Activated naive CD8-positive, alpha-beta T cell treated with anti-CD3 and anti-CD28 coated beads, Interleukin-2, amount 50 U/mL, for 16 hours (primary cell): ENCODE measurements around the gene RPS6KC1.

Experiments used
- DNase-seq: peaks from one replicate; pipeline ENCODE4 v3.0.0-alpha.2; 2020; ENCODE audit warnings: low read depth, low spot score

The RPS6KC1 gene

DNA sequence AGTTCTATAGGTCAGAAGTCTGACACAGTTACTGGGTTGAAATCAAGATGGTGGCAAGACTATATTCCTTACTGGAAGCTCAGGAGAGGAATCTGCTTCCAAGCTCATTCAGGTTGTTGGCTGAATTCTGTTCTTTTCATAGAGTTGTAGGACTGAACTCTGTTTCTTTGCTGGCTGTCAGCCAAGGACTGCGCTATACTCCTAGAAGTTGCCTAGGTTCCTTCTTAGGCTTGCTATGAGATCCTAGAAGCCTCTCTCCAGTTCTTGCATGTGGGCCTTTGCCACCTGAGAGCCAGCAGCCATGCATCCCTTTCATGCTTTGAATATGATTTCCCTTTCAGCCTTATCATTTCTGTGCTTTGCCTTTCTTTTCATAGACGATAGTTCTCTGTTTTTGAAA is 176.4 kb downstream of the RPS6KC1 start:
- no peak for DNase-seq

DNA sequence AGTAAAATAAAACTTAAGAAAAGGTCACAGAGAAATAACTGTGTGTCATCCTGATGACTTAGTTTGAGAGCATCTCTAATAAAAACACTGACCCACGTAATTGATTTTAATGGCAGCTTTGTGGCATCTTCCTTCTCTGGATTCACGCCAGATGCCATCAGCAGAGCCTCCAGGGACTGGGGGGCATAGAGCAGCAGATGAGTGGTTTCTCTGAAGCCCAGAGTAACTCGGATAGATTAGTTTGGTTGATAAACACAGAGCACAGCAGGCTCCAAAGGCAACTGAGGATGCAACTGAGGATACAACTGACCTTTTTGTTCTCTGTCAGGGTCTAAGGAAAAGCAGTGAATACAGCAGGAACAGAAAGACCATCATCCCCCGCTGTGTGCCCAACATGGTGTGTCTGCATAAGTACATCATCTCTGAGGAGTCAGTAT is 180.8 kb downstream of the RPS6KC1 start:
- DNase-seq, result no peak

DNA sequence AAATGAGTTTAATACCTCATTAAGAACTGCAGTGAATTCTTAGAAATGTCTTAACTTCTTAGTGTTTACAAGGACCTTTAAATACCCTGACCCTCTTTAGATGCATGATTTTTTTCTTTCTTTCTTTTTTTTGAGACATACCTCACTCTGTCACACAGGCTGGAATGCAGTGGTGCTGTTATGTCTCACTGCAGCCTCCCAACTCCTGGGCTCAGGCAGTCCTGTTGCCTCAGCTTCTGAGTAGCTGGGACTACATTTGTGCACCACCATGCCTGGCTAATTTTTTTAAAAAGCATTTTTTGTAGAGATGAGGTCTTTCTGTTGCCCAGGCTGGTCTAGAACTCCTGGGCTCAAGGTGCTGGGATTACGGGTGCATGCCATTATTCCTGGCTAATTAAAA is 191.8 kb downstream of the RPS6KC1 start:
- no peak for DNase-seq

DNA sequence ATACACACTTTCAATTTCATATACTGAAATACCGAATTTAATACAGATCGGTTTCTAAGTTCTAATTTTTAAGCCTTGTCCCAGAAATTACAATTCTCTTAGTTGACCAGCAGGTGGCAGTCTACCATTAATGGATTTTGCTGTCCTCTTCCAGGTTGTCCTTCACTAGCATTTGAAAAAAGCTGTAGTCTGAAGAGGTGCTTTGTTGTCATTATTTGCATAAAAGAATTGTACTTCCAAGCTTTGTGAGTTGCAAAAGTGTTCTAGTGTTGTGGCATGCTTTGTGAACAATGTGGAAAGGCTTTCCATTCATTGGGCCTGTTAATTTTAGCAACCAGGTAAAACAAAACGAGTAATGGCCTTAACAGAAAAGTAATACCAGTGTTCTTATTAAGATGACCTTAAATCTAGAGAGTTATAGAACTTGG is 193.6 kb downstream of the RPS6KC1 start:
- no peak for DNase-seq

DNA sequence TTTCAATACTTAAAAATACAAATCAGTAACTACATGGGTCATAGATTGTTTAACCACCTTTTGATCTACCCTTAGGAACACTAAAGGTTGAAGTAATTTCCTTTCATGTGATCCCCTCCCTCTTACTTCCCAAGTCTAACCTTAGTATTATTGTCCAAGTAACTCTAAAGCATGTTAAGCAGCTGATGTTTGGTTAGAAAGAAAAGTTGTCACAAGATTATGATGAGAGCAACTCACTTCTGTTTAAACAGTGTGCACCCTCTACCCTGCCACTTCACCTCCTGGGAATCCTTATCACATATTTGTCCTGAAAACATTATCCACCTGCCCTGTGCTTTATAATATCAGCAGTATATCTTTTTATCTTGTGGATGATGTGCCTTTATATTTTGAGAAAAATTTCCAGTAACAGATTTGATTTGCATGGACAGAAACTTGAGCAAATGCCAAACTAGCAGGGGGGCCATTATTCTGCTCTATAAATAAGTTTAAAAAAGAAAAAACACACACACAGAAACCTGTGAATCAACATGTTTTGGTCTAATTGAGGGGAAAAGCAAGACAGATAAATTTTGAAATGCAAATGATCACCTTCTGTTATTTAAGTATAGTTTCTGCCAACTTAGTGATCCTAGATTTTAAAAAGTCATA is 194.3 kb downstream of the RPS6KC1 start:
- no peak for DNase-seq

DNA sequence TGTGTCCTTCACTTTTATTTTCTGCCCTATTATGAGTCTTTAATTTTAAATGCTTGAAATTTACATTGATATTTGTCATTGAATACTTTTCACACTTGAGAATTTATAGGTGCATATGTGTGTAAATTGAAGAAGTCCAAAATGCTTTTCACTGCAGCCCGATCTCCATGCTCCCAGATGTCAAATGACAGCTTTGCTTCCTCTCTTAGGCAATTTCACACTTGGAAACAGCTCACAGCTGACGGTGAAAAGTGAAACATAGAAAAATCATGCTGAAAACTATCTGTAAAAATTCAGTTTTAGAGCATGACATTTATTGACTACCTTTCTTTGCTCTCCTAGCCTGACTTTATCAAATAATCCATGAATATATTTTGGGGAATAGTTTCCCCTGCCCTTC is 196.0 kb downstream of the RPS6KC1 start:
- DNase-seq, result no peak

DNA sequence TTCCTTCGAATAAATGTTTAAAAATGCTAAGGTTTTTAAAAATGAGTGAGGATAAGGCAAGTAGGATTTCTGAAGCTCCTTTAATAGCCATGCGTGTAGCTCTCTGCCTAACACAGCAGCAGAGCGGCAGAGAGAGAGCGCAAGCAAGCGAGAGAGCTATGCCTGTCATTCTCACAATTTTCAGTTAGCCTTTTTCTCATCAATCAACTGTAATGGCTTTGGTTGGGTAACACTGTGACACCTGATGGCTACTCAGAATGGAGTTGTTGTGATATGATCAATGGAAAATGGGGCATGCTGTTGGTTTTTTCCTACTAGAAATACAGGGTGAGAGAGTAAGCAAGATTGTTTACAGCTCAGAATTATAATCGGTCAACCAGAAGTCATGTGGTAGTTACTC is 198.4 kb downstream of the RPS6KC1 start:
- DNase-seq, result no peak

DNA sequence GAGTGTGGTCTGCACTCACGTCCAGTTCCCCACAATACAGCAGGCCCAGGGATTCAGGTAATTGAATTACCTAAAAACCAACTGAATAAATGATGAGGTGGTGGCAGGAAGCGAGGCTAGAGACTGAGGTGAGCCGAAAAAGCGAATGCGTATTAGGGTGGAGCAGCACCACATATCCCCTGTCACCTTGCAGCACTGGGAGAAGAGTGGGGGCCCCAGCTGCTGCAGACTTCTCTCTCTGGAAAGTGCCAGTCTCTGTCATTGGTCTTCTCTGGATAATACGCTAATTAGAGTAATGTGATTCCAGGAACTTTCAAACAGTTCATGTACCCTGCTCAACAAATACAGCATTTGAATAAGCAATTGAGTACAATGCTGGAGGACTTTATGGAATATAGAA is 199.0 kb downstream of the RPS6KC1 start:
- DNase-seq, result no peak

DNA sequence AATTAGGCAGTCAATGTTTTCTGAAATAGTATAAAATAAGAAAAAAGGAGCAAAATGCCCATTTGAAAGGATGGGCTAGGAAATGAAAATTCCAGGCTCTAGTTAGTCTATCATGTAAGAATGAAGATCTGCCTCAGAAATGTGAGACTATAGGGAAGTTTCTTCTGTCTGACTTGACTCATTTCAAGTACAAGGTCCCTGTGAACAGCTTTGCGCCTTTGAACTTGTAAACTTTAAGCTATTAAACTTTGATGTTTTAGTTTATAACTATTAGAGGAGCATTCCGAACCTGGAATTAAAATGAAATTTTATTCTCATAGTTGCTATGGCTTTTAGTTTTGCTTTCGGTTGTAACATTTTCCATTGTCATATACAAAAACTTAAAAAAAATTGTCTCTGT is 199.4 kb downstream of the RPS6KC1 start:
- DNase-seq, result no peak

DNA sequence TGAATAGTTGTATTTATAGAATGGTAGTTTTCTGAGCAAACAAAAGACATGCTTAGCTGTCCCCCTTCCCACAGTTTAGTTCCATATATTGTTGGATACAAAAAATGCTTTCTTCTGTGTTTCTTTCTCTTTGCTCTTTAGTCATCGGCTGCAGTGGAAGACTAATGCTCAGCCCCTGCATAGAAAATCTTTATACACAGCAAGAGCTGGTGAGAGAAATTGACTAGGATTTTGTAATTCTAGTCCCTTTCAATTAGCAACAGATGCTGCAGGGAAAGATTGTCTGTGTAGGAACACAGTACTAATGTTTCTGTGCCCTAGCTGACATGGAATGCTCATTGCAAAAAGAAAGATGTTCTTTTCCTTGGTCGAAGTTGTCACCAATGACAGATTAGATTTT is 200.9 kb downstream of the RPS6KC1 start:
- no peak for DNase-seq

DNA sequence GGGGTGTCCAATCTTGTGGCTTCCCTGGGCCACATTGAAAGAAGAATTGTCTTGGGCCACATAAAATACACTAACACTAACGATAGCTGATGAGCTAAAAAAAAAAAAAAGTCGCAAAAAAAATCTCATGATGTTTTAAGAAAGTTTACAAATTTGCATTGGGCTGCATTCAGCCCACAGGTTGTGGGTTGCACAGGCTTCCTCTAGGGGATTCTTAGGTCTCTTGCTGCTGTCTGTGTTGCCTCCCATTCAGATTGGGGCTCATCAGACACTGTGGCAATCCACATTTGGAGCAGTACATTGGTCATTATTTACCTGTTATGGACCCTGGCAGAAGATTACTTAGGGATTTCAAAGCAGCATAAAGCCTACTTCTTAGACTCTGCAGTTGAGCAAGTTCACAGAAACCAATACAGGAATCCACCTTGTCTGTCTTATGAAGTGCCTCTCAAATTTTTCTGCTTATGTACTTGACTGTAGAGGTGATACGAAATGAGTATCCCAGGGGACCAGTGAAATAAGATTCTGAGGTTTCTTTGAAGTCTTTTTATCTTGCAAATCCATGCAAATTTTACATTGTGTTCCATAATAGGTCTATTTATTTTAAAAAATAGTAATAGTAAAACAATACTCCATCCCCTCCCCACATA is 205.5 kb downstream of the RPS6KC1 start:
- no peak for DNase-seq

DNA sequence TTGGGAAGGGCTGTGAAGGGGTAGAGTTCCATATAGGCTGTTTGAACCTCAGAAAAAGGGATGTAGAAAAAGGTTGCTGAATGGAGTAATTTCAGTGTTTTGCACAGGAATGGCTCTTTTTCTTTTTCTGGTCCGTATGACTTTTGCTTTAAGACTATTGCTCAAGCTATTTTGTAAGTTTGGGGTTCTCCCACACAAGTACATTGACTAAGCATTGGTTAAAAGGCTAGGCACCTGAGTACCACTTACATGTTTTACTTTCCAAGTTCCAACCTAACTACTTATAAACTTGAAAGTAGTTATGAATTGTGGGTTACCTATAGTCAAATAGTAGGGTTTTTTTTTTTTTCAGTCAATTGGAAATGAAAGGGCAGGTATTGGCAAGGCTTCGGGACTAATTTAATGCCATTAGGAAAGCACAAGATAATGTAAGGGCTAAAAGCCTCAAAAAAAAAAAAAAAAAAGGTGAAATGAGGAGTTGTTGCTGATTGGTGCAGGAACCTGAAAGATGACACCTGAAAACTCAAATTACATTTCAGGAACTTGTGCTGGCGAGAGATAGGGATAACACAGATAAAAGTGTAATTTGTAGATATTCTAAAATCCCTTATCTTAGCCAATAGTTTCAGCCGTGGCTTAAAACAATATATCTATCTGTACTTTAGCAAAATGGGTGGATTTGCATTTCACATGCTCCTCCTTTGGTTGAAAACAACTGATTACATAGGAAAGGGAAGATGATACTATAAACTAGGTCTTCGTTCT is 209.5 kb downstream of the RPS6KC1 start:
- no peak for DNase-seq

DNA sequence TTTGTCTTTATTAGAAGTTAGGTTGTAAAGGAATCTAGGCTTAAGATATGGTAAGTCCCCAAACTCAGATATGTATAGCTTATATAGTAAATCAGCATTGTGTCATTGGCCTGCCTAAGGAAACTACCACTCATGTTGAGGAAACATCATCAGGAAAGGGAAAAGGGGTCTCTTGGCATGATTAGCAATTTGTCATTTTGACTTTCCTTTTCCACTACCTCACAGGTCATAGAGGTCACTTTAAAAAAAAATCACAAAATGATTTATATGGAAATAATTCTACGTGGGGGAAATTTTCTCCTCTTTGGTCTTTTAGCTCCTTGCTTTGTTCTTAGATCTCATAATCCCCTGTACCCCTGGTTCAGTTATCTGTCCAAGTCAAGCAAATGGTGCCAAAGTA is 213.5 kb downstream of the RPS6KC1 start:
- no peak for DNase-seq

DNA sequence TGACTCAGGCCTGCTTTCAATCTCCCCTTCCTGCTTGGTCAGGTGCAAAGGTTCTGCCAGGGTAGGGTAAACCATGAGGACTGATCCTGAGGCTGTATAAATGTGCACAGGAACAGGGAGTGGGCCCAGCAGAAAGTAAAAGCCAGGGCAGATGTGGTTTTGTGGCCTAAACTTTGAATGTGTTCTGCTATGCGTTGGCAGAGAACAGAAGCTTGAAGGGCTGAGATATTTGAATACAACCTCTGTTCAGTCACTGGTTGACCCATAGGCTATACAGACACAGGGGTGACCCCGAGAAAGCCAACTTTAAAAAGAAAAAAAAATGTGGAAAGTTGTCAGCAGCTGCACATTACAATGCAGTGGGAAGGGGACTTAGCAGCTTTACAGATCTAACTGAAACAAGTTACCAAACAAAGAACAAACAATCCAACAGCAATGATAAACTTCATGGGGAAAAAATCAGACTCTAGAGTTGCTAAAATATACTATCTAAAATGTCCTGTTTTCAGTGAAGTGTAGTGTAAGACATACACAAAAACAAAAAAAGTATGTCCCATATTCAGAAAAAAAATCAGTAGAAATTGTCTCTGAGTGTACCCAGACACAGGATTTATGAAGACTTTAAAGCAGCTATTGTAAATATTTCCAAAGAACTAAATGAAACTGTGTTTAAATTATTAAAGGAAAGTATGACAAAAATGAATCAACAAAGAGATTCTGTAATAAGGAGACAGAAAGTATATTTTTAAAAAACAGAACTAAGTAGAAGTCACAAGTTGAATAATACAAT is 216.1 kb downstream of the RPS6KC1 start:
- no peak for DNase-seq

DNA sequence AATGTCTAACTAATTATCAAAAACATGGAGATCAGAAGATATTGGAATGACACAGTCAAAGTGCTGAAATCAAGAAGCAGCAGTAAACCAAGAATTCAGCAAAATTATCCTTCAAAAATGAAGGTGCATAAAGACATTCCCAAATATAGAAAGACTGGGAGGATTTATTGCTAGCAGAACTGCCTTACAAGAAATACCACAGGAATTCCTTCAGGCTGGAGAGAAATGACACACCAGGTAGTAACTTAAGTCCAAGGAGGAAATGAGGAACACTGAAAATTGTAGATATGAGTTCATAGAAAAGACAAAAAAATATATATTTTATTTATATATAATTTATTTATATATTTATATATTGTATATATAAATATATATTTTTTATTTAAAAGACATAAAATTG is 217.2 kb downstream of the RPS6KC1 start:
- no peak for DNase-seq

DNA sequence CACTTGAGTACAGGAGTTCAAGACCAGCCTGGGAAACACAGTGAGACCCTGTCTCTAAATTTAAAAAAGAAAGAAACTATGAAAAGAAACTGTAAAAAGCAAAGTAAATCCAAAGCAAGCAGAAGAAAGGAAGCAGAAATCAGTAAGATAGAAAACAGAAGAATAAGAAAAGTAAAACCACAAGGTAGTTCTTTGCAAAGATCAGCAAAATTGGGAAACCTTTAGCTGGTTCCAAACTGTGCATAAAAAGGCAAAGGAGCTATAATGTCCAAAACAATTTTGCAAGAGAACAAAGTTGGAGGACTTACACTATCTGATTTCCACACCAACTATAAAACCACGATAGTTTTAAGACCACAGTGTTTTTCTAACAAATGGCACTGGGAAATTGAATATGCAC is 218.8 kb downstream of the RPS6KC1 start:
- no peak for DNase-seq

DNA sequence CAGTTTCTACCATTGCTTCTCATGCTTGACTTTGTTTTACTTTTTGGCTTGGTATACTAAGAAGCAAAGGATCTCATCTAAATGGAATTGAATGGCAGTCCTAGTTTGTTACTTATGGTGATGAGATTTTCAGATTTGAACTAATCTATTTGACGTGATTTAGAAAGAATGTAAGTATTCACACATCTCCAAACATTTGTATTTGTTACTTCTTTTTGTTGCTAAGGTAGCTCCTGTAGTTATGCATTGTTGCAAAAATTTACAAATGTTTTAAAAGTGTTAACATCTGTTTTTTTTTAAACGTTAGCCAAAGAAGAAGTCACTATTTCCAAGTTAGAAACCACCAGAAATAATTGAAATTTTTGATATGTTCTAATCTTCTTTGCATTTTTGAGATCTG is 222.5 kb downstream of the RPS6KC1 start:
- no peak for DNase-seq

DNA sequence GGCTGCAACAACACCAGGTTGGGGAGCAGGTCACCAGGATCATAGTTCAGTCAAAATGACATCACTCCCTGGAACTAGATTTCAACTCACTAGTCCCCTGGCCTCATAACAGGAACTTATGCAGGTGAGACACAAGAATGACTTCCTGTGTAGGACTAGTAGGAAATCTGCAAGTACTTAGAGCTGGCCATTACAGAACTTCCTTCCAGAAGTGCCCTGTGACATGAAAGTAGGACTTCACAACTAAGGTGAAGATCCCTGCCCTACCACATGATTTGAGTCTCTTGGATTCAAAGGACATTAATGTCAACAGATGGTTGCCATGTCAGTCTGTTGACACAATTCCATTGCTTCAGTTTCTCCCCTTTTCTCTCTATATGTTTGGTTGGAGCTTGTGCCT is 223.1 kb downstream of the RPS6KC1 start:
- DNase-seq, result no peak

DNA sequence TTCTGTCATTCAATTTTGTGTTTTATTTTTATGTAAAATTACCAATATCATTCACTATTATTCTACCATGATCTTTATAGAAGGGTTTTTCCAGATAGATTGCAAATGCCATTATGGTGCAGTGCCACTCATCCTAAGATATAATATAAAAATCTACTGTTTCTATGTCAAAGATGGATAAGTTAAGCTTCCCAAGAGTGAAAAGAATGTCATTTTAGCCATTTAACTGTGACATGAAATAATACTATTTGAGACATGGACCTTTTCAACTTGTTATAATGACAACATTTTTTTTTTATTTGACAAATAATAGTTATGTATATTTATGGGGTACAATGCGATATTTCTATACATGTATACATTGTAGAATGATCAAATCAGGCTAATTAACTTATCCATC is 224.3 kb downstream of the RPS6KC1 start:
- no peak for DNase-seq

DNA sequence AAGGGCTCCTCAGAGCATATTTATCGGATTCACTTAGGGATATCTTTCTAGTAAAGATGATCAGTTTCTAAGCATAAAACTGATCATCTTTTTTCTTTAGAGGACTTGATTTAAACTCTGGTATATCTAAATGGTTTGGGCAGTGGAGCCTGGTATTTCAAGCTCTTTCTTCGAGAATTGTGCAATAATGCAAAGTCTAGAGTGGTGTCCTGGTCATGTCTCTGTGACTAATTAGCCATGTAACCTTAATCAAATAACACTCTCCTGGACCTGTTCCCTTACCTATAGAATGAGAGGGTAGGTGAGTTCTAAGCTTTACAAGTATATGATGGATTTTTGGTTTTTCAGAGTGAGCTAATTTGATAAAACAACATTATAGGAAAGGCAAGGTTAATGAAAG is 225.2 kb downstream of the RPS6KC1 start:
- no peak for DNase-seq

DNA sequence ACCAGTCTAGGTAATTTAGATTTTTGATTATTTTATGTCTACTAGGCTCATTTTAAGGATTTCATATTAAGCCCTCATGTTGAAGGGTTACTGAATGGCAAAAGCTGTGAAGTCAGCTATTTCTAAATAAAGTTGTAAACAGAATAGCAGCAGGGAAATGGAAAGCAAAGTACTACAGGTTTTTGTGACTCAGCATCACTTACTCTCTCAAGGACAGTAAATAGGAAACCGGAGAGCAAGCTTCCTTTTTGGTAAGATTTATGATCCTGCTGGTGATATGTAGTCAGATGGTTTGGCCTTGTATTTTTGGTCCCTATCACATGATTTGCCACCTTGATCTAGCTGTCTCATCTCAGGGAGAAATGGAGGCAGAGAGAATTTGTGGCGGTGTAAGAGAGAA is 226.0 kb downstream of the RPS6KC1 start:
- no peak for DNase-seq

DNA sequence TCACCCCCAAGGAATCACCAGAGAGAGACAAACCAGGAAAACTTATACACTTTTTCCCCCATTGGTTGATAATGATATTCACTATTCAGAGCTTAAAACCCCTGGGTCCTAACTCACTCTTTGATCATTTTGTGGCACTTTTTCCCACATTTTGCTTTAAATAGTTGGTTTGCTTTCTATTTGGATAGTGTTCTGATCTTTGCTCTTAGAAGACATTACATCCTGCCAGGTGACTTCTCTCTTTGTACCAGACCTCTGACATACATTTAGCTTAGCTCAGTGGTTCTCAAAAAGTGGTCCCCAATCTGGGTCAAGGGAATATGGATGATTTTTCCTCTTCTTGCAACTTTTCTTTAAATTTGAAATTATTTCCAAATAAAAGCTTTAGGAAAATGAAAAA is 228.4 kb downstream of the RPS6KC1 start:
- DNase-seq, result no peak
